ENCODE data around the gene PTGES.
A peak's percentile ranks its signal among the peaks of the same experiment; 100 is the strongest.

The PTGES gene

GRCh38 chr9:129704807-129705206, 48.0 kb downstream of the PTGES start:
- H3K9me3 Mint-ChIP-seq, result no peaks in the 10 kb centered on the region

GRCh38 chr9:129703667-129704355, 49.0 kb downstream of the PTGES start:
- no peak overlapping the region for H3K27ac Mint-ChIP-seq
- no peaks in the 10 kb centered on the region for H3K9me3 Mint-ChIP-seq
- no peak overlapping the region for H3K4me3 Mint-ChIP-seq
- DNase-seq (no peak), ATAC-seq (no peak)
- peaks cover 22% of the 10 kb centered on the region for H3K27me3 Mint-ChIP-seq
- H3K4me1 Mint-ChIP-seq, result no peaks in the 10 kb centered on the region
- no peaks in the 10 kb centered on the region for H3K36me3 Mint-ChIP-seq (ENCODE audit: low read depth)

More at GRCh38 chr9:129704807-129705206, 48.0 kb downstream of the PTGES start:
- DNase-seq (no peak), ATAC-seq (no peak)
- Mint-ChIP-seq H3K27ac (no peak overlapping the region), H3K4me1 (no peaks in the 10 kb centered on the region), H3K27me3 (peaks cover 13% of the 10 kb centered on the region), H3K36me3 (ENCODE audit: low read depth) (no peaks in the 10 kb centered on the region), H3K4me3 (no peak overlapping the region)

- no peak overlapping the region for H3K27ac Mint-ChIP-seq
- no peak for ATAC-seq
- peaks cover 24% of the 10 kb centered on the region for H3K27me3 Mint-ChIP-seq
- H3K4me1 Mint-ChIP-seq, result peaks cover 4% of the 10 kb centered on the region
- H3K4me3 Mint-ChIP-seq, result no peak overlapping the region
- no peaks in the 10 kb centered on the region for H3K9me3 Mint-ChIP-seq
- no peaks in the 10 kb centered on the region for H3K36me3 Mint-ChIP-seq (ENCODE audit: low read depth)
- no peak for DNase-seq
Measured at GRCh38 chr9:129702589-129703520, 50.0 kb downstream of the PTGES start.

- DNase-seq (no peak), ATAC-seq (no peak)
- Mint-ChIP-seq H3K27me3 (peaks cover 28% of the 10 kb centered on the region), H3K9me3 (no peaks in the 10 kb centered on the region), H3K4me1 (peaks cover 9% of the 10 kb centered on the region), H3K4me3 (no peak overlapping the region), H3K36me3 (ENCODE audit: low read depth) (no peaks in the 10 kb centered on the region), H3K27ac (no peak overlapping the region)
Measured at GRCh38 chr9:129701549-129701948, 51.3 kb downstream of the PTGES start.

- Mint-ChIP-seq H3K4me3 (no peak overlapping the region), H3K36me3 (ENCODE audit: low read depth) (no peaks in the 10 kb centered on the region), H3K27ac (no peak overlapping the region), H3K4me1 (peaks cover 9% of the 10 kb centered on the region), H3K27me3 (peaks cover 31% of the 10 kb centered on the region), H3K9me3 (no peaks in the 10 kb centered on the region)
- ATAC-seq, result no peak
- no peak for DNase-seq
Measured at GRCh38 chr9:129701054-129701453, 51.8 kb downstream of the PTGES start.

GRCh38 chr9:129698254-129698757, 54.5 kb downstream of the PTGES start:
- Mint-ChIP-seq H3K27me3 (peaks cover 47% of the 10 kb centered on the region), H3K27ac (peak overlapping the region; percentile 39), H3K4me1 (peaks cover 9% of the 10 kb centered on the region), H3K9me3 (no peaks in the 10 kb centered on the region), H3K4me3 (peak overlapping the region; percentile 50), H3K36me3 (ENCODE audit: low read depth) (no peaks in the 10 kb centered on the region)
- ATAC-seq (no peak), DNase-seq (peak; percentile 20)

- ATAC-seq, result peak; percentile 53
- peaks cover 44% of the 10 kb centered on the region for H3K27me3 Mint-ChIP-seq
- H3K4me3 Mint-ChIP-seq, result peak overlapping the region; percentile 57
- peak; percentile 61 for DNase-seq
- H3K4me1 Mint-ChIP-seq, result peaks cover 9% of the 10 kb centered on the region
- no peaks in the 10 kb centered on the region for H3K36me3 Mint-ChIP-seq (ENCODE audit: low read depth)
- peak overlapping the region; percentile 22 for H3K27ac Mint-ChIP-seq
- no peaks in the 10 kb centered on the region for H3K9me3 Mint-ChIP-seq
Measured at GRCh38 chr9:129697656-129698253, 55.1 kb downstream of the PTGES start.

GRCh38 chr9:129696944-129697655, 55.7 kb downstream of the PTGES start:
- Mint-ChIP-seq H3K4me3 (peak overlapping the region; percentile 73), H3K9me3 (no peaks in the 10 kb centered on the region), H3K27ac (peak overlapping the region; percentile 78), H3K4me1 (peaks cover 9% of the 10 kb centered on the region), H3K36me3 (ENCODE audit: low read depth) (no peaks in the 10 kb centered on the region), H3K27me3 (peaks cover 45% of the 10 kb centered on the region)
- peak; percentile 65 for ATAC-seq
- peak; percentile 27 for DNase-seq

GRCh38 chr9:129695870-129696269, 57.0 kb downstream of the PTGES start:
- Mint-ChIP-seq H3K36me3 (ENCODE audit: low read depth) (no peaks in the 10 kb centered on the region), H3K9me3 (no peaks in the 10 kb centered on the region), H3K27ac (peak overlapping the region; percentile 22), H3K27me3 (peaks cover 44% of the 10 kb centered on the region), H3K4me3 (no peak overlapping the region), H3K4me1 (peaks cover 9% of the 10 kb centered on the region)
- ATAC-seq (no peak), DNase-seq (no peak)

- Mint-ChIP-seq H3K36me3 (ENCODE audit: low read depth) (no peaks in the 10 kb centered on the region), H3K9me3 (no peaks in the 10 kb centered on the region), H3K27me3 (peaks cover 35% of the 10 kb centered on the region), H3K4me1 (peaks cover 9% of the 10 kb centered on the region), H3K4me3 (no peak overlapping the region), H3K27ac (no peak overlapping the region)
- no peak for DNase-seq
- ATAC-seq, result no peak
Measured at GRCh38 chr9:129694243-129694646, 58.6 kb downstream of the PTGES start.

- peaks cover 9% of the 10 kb centered on the region for H3K4me1 Mint-ChIP-seq
- no peak overlapping the region for H3K27ac Mint-ChIP-seq
- DNase-seq (no peak), ATAC-seq (no peak)
- H3K27me3 Mint-ChIP-seq, result peaks cover 31% of the 10 kb centered on the region
- H3K36me3 Mint-ChIP-seq (ENCODE audit: low read depth), result no peaks in the 10 kb centered on the region
- no peaks in the 10 kb centered on the region for H3K9me3 Mint-ChIP-seq
- no peak overlapping the region for H3K4me3 Mint-ChIP-seq
Measured at GRCh38 chr9:129693741-129694140, 59.1 kb downstream of the PTGES start.

- Mint-ChIP-seq H3K4me3 (no peak overlapping the region), H3K9me3 (no peaks in the 10 kb centered on the region), H3K4me1 (peaks cover 3% of the 10 kb centered on the region), H3K27ac (no peak overlapping the region), H3K27me3 (peaks cover 30% of the 10 kb centered on the region), H3K36me3 (ENCODE audit: low read depth) (no peaks in the 10 kb centered on the region)
- ATAC-seq (no peak), DNase-seq (no peak)
Measured at GRCh38 chr9:129692534-129692933, 60.3 kb downstream of the PTGES start.

Measured in activated naive CD8-positive, alpha-beta T cell treated with anti-CD3 and anti-CD28 coated beads, Interleukin-2, amount 50 U/mL, for 24 hours (primary cell).